Urothelium cell line (cell line): ENCODE measurements around the gene LIN9.
A peak's percentile ranks its signal among the peaks of the same experiment; 100 is the strongest.
"Not testable (repeated sequence)": the region's sequence is repeated elsewhere in the genome, so short reads cannot be mapped to it uniquely, and the experiment has no call there.

Experiments used
- DNase-seq: peaks from one replicate; pipeline ENCODE4 v3.0.0; 2011; ENCODE audit warnings: low spot score, mixed read lengths
- FAIRE-seq: peaks from 2 replicates; lab custom pipeline; 2011; peaks lifted over from hg19 to GRCh38; lab: Jason Lieb, UNC

Gene LIN9

GRCh38 chr1:226216056-226216455 is 92.9 kb downstream of the LIN9 start:
- FAIRE-seq (no peak), DNase-seq (no peak)

DNA sequence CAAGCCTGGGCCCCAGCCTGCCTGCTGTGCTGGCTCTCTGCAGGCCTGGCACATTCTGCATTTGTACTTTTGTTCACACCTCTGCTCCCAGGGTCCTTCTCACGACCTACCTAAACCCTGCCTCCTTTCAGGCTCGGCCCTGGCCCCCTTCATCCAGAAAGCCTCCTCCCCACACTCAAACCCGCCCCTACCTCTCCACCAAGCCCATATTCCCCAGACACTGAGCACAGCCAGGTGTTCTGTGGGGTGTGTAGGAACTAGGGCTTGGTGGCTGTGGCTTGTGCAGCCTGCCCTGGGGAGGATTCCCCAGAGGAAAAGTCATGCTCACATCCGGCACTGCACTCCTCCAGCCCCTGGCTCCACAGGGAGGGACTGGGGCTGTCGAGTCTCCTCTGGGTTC is 93.7 kb downstream of the LIN9 start:
- no peak for FAIRE-seq
- DNase-seq, result no peak

DNA sequence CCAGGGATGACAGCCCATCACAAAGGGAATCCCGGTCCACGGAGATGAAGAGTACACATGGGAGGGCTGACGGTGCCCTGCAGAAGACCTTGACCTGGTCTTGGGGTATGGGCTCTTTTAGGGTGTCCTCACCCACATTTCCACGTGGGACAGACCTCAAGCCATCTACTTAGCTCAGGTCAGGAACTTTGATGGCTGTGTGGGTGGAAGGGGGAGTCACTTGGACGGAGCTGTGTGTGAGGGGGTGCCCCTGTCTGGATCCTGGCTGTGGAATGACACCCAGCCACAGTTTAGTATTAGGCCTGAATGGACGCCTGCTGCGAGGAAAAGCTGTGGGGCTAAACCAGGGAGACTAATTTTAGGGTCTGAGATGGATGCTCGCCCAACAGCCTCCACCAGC is 96.4 kb downstream of the LIN9 start:
- no peak for FAIRE-seq
- no peak for DNase-seq

DNA sequence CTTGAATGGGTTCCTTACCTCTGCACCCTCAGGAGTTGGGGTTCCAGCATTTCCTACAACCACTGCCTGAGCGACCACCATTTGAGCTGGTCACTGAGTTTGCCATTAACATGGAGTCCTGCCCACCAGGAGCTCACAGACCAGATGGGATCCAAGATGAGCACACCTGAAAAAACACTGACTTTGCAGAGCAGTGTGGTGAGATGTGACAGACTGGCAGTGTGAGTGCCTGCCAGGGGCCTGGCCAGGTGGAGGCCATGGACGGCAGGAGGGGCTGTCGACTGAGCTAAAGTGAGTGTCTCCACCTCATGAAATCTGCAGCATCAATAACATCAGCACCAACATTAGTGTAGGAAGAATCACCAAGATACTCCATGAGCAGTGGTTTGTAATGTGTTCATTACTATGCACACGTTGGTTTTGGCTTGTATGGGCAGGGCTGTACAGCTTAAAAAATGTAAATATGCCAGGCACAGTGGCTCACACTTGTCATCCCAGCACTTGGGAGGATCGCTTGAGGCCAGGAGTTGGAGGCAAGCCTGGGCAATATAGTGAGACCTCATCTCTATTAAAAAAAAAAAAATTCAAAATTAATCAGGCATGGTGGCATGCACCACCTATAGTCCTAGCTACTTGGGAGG is 97.7 kb downstream of the LIN9 start:
- FAIRE-seq, result no peak
- DNase-seq, result no peak

DNA sequence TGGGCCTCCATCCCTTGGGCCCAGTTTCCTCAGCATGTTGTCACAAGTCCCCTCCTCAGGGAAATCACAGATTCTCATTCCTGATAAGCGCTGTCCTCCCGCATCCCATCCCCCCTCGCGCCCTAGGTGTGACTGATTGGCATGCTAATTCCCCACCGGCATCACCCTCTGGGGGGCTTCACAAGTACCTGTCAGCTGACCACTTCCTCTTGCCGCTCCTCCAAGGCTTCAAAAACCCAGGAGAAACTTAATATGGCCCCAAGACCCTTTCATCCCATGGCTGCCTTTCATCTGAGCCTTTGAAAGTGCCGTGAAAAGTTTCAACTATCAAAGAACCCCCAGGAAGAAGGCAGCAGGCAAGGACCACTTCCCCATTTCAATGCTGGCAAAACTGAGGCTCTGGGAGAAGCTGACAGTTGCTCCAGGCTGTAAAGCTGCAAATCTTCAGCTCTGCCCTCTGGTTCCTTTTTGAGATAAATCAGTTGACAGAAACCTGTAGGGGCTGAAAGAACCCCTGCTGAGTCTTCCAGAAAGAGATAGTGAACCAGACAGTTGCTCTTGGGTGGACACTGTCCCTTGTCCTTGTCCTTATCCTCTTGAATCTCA is 98.3 kb downstream of the LIN9 start:
- FAIRE-seq, result no peak

DNA sequence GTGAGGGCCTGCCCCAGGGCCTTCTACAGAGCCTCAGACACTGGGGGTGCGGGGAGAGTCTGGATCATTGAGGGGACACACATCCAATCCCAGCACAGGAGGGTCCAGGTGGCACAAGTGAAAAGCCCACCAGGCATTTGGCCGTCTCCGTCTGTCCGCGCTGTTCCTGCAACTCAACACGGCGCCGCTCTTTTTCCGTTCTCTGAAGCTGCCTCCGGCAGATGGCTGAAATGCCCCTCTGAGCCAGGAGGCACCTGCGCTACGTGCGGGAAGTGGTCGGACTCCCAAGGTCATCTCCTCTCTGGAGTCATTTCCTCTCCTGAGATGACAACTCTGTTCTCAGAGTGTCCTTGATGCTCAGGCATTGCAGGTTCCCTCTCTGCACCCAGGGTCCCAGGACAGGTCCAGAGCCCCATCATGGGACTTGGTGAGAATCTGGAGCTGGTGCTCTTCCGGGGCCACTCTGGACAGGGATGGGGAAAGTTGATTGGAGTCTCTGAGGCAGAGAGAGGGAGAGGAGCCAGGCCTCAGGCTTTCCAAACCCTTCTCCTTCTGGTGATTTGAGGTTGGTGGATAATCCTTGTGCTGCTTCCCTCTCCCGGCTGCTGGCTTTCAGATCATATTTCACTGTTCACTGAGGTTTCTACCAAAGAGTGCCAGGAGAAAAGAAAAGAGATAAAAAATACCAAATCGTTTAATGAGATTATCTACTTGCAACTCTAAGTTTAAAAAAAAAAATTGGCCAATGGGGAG is 99.5 kb downstream of the LIN9 start:
- DNase-seq, result no peak
- FAIRE-seq, result no peak

More for the DNA sequence above, 98.3 kb downstream of the LIN9 start:
- DNase-seq, result no peak

GRCh38 chr1:226207048-226207447 is 101.9 kb downstream of the LIN9 start:
- FAIRE-seq (no peak), DNase-seq (no peak)

GRCh38 chr1:226204198-226204597 is 104.8 kb downstream of the LIN9 start:
- no peak for FAIRE-seq
- no peak for DNase-seq

DNA sequence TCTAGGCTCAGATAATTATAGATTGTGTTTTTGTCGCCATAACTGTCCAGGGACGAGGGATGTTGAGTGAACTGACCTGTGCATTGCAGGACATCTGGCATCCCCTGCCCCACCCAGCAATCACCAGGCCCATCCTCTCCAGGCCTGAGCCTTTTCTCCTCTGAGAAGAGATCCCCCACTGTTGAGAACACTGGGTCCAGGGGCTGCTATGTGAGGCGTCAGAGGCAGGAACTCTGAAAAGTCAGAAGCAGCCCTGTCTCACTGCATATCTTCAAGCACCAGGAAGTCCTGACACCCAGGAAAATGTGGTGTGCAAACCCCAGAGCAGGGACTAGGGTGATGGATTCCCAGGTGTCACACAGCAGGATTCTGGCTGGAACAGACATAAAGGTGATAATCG is 105.3 kb downstream of the LIN9 start:
- FAIRE-seq, result no peak

DNA sequence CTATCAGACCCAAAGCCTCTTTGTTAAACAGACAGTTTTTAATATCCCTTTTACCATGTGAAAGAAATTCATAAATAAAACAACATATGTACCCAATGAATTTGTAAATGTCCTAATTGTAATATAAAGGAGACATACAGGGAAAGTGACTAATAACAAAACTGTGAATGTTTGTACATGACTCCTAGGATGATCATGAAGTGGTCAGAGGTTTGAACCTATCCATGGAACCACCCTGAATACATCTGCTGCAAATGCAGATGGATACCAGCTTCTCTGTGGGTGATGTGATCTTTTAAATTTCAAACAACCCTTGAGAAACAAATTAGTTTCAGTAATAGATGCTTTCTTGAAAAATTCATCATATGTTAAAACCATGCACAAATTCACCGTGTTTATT is 105.7 kb downstream of the LIN9 start:
- no peak for FAIRE-seq

More for the DNA sequence above, 105.3 kb downstream of the LIN9 start:
- no peak for DNase-seq

GRCh38 chr1:226202666-226203065 is 106.3 kb downstream of the LIN9 start:
- not testable (repeated sequence) for DNase-seq, FAIRE-seq

More for the DNA sequence above, 105.7 kb downstream of the LIN9 start:
- no peak for DNase-seq

DNA sequence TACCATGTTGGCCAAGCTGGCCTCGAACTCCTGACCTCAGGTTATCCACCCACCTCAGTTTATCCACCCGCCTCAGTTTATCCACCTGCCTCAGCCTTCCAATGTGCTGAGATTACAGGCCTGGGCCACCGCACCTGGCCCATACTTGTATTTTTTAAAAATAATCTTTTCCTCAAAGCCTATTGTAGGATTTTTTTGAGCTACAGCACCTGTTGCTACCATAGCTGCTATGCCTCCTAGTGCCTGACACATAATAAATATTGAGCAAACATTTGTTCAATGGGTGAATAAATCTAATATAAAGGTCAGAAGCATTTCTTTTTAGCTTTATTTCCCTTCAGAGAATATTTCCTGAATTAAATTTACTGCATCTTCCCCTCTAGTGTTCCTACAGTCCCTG is 106.7 kb downstream of the LIN9 start:
- DNase-seq (no peak), FAIRE-seq (no peak)

- DNase-seq (peak; percentile 29), FAIRE-seq (no peak)
These were observed 107.9 kb downstream of the LIN9 start for GRCh38 chr1:226201029-226201593.

- DNase-seq (no peak), FAIRE-seq (no peak)
These were observed 109.0 kb downstream of the LIN9 start for GRCh38 chr1:226199971-226200370.

DNA sequence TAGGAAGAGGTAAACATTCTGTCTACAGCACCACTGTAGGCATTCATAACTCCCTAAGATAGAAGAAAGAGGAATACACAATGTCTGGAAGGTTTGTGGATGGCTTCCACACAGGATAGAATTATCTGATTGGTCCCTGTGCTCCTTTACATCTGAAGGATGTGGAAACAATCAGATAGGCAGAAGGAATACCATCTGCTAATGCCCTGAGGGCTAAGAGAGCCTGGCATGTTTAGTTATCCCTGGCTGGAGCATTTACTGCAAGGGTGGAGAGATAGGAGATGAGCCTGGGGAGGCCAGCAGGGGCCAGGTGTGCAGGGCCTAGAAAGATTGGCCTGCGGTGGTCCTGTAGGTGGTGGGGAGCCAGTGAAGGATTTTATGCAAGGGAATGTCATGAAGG is 113.8 kb downstream of the LIN9 start:
- DNase-seq (no peak), FAIRE-seq (no peak)

GRCh38 chr1:226187380-226187779 is 121.6 kb downstream of the LIN9 start:
- DNase-seq, result no peak
- no peak for FAIRE-seq

DNA sequence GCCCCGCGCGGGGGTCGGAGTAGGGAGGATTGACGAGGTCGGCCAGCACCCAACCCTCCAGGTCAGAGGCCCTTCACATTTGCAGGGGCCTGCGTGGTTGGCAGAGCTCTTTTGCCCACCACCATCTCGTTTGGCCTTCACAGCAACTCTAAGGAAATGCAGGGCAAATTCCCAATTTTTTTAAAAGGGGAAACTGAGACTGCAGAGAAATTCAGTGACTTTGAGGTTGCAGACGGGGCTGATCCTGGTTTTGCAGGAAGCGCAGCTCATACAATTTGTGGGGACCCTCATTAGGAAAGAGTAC is 122.0 kb downstream of the LIN9 start:
- FAIRE-seq (no peak), DNase-seq (no peak)

DNA sequence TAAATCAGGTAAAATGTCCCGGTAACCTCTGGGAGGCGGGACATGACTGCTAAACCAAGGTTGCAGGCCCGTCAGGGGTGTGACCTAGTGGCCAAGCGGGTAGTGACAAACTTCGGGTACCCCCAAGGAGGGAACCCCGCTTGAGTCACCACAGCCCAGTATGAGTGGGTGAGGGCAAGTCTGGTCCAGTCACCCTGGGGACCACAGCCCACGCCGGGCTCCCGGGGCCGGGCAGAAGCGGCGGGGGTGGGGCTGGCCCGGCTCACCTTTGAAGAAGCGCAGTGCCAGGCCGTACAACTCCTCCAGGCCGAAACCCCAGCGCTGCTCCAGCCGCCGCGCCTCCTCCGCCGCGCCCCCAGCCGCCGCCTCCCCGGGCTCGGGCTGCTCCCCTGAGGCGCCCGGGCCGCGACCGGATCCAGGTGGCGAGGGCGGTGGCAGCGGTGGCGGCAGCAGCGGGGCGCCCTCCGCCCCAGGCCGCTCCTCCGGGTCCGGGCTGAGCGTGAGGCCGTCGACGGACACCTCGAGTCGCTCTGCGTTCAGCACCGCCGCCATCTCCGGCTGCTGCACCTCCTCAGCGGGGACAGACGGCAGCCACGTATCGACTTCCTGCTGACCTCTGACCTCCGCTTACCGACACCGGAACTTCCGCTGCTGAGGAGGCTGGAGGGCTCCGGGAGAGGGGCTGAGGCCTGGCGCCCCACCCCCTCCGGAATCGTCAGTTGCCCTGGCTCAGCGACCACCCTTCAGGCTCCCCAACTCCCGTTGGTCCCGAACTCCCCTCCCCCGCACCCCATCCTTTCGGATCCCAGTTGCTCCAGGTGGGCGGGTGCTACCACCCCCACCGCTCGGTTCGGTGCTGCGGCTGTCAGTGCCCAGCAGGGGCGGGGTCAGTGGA is 122.6 kb downstream of the LIN9 start, which contains the start of gene ACBD3:
TSS of gene ACBD3 (minus strand) at position 618 of the 895 bp plus-strand sequence. CDS start at position 552, 66 bp downstream.
- FAIRE-seq, result peak; percentile 76

DNA sequence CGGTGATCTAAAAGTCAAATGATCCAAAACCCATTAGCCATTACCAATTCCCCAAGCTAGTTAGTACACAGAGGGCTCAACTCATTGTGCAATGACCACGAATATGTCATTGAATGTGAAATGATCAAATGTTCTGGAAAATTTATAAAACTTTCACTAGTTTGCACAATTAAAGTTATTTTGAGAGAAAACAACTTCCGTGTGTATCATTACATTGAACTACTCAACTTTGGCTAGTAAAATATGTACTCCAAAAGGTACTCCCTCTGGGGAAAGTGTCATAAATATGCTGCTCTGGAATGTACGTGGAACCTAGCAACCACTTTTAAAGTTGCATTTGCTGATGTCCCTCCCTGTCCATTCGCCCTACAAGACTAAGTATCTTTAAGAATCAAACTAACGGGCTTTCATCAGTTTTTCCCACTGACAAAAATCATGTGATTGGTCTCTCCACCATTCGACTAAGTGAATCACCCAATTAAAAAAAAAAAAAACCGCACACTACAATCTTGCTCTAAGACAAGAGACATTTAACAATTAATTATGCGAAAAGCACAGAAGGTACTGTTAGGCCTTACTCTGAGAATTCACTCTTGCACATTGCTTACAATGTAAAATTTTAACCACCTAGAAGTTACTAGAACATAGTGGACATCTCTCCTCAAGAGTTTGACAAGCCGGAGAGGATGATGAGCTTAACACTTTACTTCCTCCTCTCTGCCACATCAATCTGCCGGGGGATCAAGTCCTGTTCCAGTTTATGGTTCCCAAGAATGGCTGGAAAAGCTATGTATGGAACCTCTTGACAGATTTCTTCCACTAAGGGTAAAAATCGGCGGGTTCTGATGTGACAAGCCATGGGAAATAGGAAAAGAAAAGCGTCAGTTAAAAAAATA is 123.6 kb downstream of the LIN9 start:
- FAIRE-seq (no peak), DNase-seq (no peak)

More for the DNA sequence above, 122.6 kb downstream of the LIN9 start, which contains the start of gene ACBD3:
- peak; percentile 94 for DNase-seq
